K562 (cell line): ENCODE measurements around the gene MIB2. TPM values are rescaled to one million over a fixed set of nuclear protein-coding genes. Genes with fewer than 3 reads are reported as not detected.

ENCODE experiments used
- ATAC-seq: fragments of 200-7000 bp; cut with Tn5 transposase; 3 replicates; pipeline ENCODE4 v1.9.1; 2020; ENCODE audit warnings: moderate library complexity
- BruUV-seq: library from RNA; stranded (reverse); fragments of 400-500 nt; replicated peaks from 2 replicates; lab custom pipeline; 2021; lab: Mats Ljungman, UMichigan
- CTCF ChIA-PET: fragments of 300-600 bp; formaldehyde crosslinking; extraction: SDS; loops from one replicate; lab custom pipeline; 2021; ENCODE audit warnings: low intra/inter-chr PET ratio; lab: Yijun Ruan, JAX
- POLR2A ChIA-PET: fragments of 300-600, 350-650 bp; sonication (Branson Sonifier 250); formaldehyde crosslinking; extraction: SDS; loops from one replicate; lab custom pipeline; 2021; ENCODE audit warnings: antibody characterized with exemption, inconsistent platforms; lab: Yijun Ruan, JAX
- DNase-seq, 4 experiments: peaks; one replicate each; pipeline versions ENCODE4 v3.0.0 to v3.0.0-alpha.2; 2011 to 2018; ENCODE audit warnings: low spot score in 3 of 4, mixed read lengths in 3 of 4; ENCODE audit errors: extremely low read depth in 1 of 4
- FAIRE-seq: peaks from 2 replicates; lab custom pipeline; 2011; peaks lifted over from hg19 to GRCh38; lab: Jason Lieb, UNC
- H2AFZ ChIP-seq: 2 replicates; pipeline ENCODE4 v1.6.0; 2011; ENCODE audit warnings: low read depth, low read length, control low read depth, inconsistent platforms
- H3K27ac ChIP-seq: fragments of 200-600 bp; 3 replicates; pipeline ENCODE4 v1.8.0; 2011; ENCODE audit warnings: low read depth, mild to moderate bottlenecking, control low read depth, inconsistent platforms, low read length, moderate library complexity, mixed read lengths; ENCODE audit errors: extremely low read depth
- H3K27me3 ChIP-seq, 2 experiments: fragments of 300-600 bp in 1 of 2; 2 replicates in 1 of 2; 3 replicates in 1 of 2; pipeline versions ENCODE4 v1.6.0 to v1.8.0; 2011; ENCODE audit warnings: inconsistent platforms in 2 of 2, low read length in 2 of 2, mild to moderate bottlenecking in 1 of 2, mixed read lengths in 1 of 2, moderate library complexity in 1 of 2; ENCODE audit not compliant: control insufficient read depth in 2 of 2, insufficient read depth in 2 of 2
- H3K36me3 ChIP-seq: fragments of 300-600 bp; 3 replicates; pipeline ENCODE4 v1.8.0; 2011; ENCODE audit warnings: mild to moderate bottlenecking, low read length, inconsistent platforms; ENCODE audit not compliant: control insufficient read depth, insufficient read depth
- H3K4me1 ChIP-seq, 2 experiments: fragments of 200-600 bp in 1 of 2; replicated peaks in 1 of 2; 2 replicates in 1 of 2; 3 replicates in 1 of 2; pipeline versions ENCODE4 v1.5.1 to v1.8.0; 2011; ENCODE audit warnings: inconsistent platforms in 2 of 2, low read length in 2 of 2, mild to moderate bottlenecking in 1 of 2, mixed read lengths in 1 of 2, moderate library complexity in 1 of 2; ENCODE audit not compliant: control insufficient read depth in 2 of 2, insufficient read depth in 2 of 2
- H3K4me2 ChIP-seq: 2 replicates; pipeline ENCODE4 v1.6.1; 2011; ENCODE audit warnings: low read length, control low read depth, inconsistent platforms, mixed read lengths; ENCODE audit not compliant: insufficient read depth
- H3K4me3 ChIP-seq: fragments of 200-600 bp; sonication (generic), shearing (Covaris generic); 2 replicates; pipeline ENCODE4 v1.5.1; 2016; ENCODE audit warnings: control low read depth, inconsistent platforms
- H3K79me2 ChIP-seq: fragments of 200-600 bp; 3 replicates; pipeline ENCODE4 v1.8.0; 2011; ENCODE audit warnings: low read length, inconsistent platforms; ENCODE audit not compliant: control insufficient read depth, insufficient read depth
- H3K9ac ChIP-seq, 2 experiments: 2 replicates each; pipeline versions ENCODE4 v1.6.0 to v1.6.1; 2011; ENCODE audit warnings: low read depth in 2 of 2, low read length in 2 of 2, control low read depth in 1 of 2, inconsistent platforms in 1 of 2, mild to moderate bottlenecking in 1 of 2, mixed read lengths in 1 of 2; ENCODE audit not compliant: insufficient read depth in 1 of 2
- H3K9me1 ChIP-seq: one replicate; pipeline ENCODE4 v1.6.0; 2011; ENCODE audit warnings: inconsistent platforms, mild to moderate bottlenecking, low read length, moderate library complexity; ENCODE audit not compliant: control insufficient read depth, insufficient read depth
- H3K9me3 ChIP-seq: replicated peaks from 2 replicates; pipeline ENCODE4 v1.5.1; 2011; ENCODE audit warnings: low read depth, low read length, inconsistent platforms; ENCODE audit not compliant: control insufficient read depth, insufficient read depth
- H4K20me1 ChIP-seq: replicated peaks from 2 replicates; pipeline ENCODE4 v1.6.1; 2011; ENCODE audit warnings: low read length, inconsistent platforms, mixed read lengths; ENCODE audit not compliant: control insufficient read depth, insufficient read depth
- BCOR ChIP-seq: fragments of 450-650 bp; IDR thresholded peaks from 2 replicates; pipeline ENCODE4 v1.6.1; 2016
- BRD9 ChIP-seq: fragments of 450-650 bp; IDR thresholded peaks from 2 replicates; pipeline ENCODE4 v1.6.1; 2018; ENCODE audit warnings: low read depth; ENCODE audit not compliant: partially characterized antibody
- ELF4 ChIP-seq: fragments of 450-650 bp; formaldehyde crosslinking; IDR thresholded peaks from 2 replicates; pipeline ENCODE4 v1.4.0; 2022; ENCODE audit warnings: missing genetic modification characterization
- ETV1 ChIP-seq: fragments of 450-650 bp; conservative IDR thresholded peaks from 2 replicates; pipeline ENCODE4 v1.6.1; 2016; ENCODE audit warnings: missing genetic modification characterization, control low read depth, low read depth, missing compliant biosample characterization
- HDAC1 ChIP-seq, 2 experiments: fragments of 450-650 bp; IDR thresholded peaks; 2 replicates each; pipeline ENCODE4 v1.6.1; 2016 to 2017; ENCODE audit warnings: inconsistent platforms in 1 of 2, mild to moderate bottlenecking in 1 of 2, moderate library complexity in 1 of 2
- HLTF ChIP-seq: fragments of 450-650 bp; IDR thresholded peaks from 2 replicates; pipeline ENCODE4 v1.6.1; 2016
- MAZ ChIP-seq, 2 experiments: fragments of 450-650 bp in 1 of 2; sonication (generic) in 1 of 2; formaldehyde crosslinking; IDR thresholded peaks in 1 of 2; conservative IDR thresholded peaks in 1 of 2; 2 replicates each; pipeline versions ENCODE4 v1.4.0 to v1.5.0; 2020; ENCODE audit warnings: mild to moderate bottlenecking in 1 of 2, missing genetic modification reagents in 1 of 2
- NRF1 ChIP-seq, 2 experiments: fragments of 450-650 bp; IDR thresholded peaks in 1 of 2; conservative IDR thresholded peaks in 1 of 2; 2 replicates each; pipeline ENCODE4 v1.6.1; 2014; ENCODE audit warnings: mild to moderate bottlenecking in 2 of 2
- POLR3G ChIP-seq: IDR thresholded peaks from 2 replicates; pipeline ENCODE4 v1.6.1; 2011; ENCODE audit not compliant: insufficient read length, insufficient replicate concordance; ENCODE audit errors: extremely low read depth
- RB1 ChIP-seq: fragments of 450-650 bp; IDR thresholded peaks from 2 replicates; pipeline ENCODE4 v1.6.1; 2017; ENCODE audit warnings: low read depth, mild to moderate bottlenecking
- SMARCA5 ChIP-seq: fragments of 450-650 bp; IDR thresholded peaks from 2 replicates; pipeline ENCODE4 v1.6.1; 2016
- SOX6 ChIP-seq: fragments of 450-650 bp; IDR thresholded peaks from 2 replicates; pipeline ENCODE4 v1.6.1; 2014; ENCODE audit warnings: mild to moderate bottlenecking
- ZNF121 ChIP-seq: sonication (generic); formaldehyde crosslinking; conservative IDR thresholded peaks from 2 replicates; pipeline ENCODE4 v1.8.0; 2022; ENCODE audit warnings: missing genetic modification reagents
- ZNF24 ChIP-seq: fragments of 450-650 bp; IDR thresholded peaks from 2 replicates; pipeline ENCODE4 v1.6.1; 2016
- WGBS: fragments of 100-300 bp; shearing (Covaris generic); methylation state at CpG from one replicate; pipeline ENCODE4 v1.1.6; 2016; ENCODE audit warnings: low coverage, mixed read lengths; ENCODE audit not compliant: insufficient coverage; ENCODE audit errors: missing lambda C conversion rate; 5-methylcytosine and 5-hydroxymethylcytosine counted together
- in situ Hi-C: fragments of 300-500 bp; cut with MboI; formaldehyde crosslinking; loops from 4 replicates; pipeline ENCODE4 v1.15.0; 2018; ENCODE audit warnings: inconsistent platforms, mixed read lengths
- intact Hi-C: fragments of 100-400 bp; cut with micrococcal nuclease; formaldehyde crosslinking; loops from 2 replicates; pipeline ENCODE4 v1.14.2; 2022
- polyA plus RNA-seq, 8 experiments: library from polyadenylated mRNA; depleted of rRNA in 4 of 8; stranded (reverse) in 5 of 8; unstranded in 3 of 8; fragments of >200 nt; fragmentation: Nextera tagmentation in 2 of 8; fragmentation: Illumina TruSeq in 1 of 8; extraction: Ambion mirVana in 2 of 8; extraction: Trizol in 1 of 8; gene quantifications; 2 replicates each; pipeline versions ENCODE4 v1.2.1 to v1.2.3, GENCODE V29; 2011 to 2014; ENCODE audit warnings: inconsistent platforms in 1 of 8, missing spikeins in 1 of 8
- total RNA-seq, 7 experiments: library from RNA; depleted of rRNA in 6 of 7; stranded (reverse); fragments of >200 nt in 6 of 7; fragmentation: Illumina TruSeq in 2 of 7; extraction: Trizol in 2 of 7; gene quantifications; 2 replicates each; pipeline versions ENCODE4 v1.2.1 to v1.2.3, GENCODE V29; 2011 to 2021; ENCODE audit warnings: low replicate concordance in 1 of 7

The MIB2 gene
- total and polyA plus RNA-seq, 9 of the 15 experiments (the other 6 are each of a cell fraction or from before 2014, with no cell fraction given) = 0.04 to 17.0 (median 4.9) TPM; not detected in 1

DNA sequence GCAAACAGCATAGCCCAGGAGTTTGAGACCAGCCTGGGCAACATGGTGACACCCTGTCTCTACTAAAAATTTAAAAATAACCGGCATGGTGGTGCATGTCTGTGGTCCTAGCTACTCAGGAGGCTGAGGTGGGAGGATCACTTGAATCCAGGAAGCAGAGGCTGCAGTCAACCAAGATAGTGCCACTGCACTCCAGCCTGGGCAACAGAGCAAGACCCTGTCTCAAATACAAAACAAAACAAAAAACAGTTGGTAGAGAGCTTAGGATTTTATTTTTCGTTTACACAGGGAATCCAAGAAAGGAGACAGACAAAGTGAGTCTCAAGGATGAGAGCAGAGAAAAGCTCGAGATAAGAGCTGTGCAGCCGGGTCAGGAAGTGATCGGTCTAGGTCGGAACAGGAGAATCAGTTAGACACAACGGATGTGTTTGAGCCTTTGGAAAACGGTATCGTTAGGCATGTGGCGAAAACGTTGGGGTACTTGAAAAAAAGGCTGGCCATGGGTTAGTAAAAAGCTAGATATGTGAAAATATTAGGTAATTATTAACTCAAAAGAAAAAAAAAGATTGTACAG is 1.7 kb upstream of the MIB2 start:
- no peaks in the 10 kb centered on the region for H3K9me1 ChIP-seq
- ATAC-seq (no peak), FAIRE-seq (peak; percentile 69), DNase-seq (peak in 2 of 4 experiments; percentile 58 to 68)
- peak overlapping the region; percentile 30 to 99; a peak in 3 of 4 replicates for H3K9ac ChIP-seq
- WGBS = 4% methylated on average over 11 of the region's 11 CpGs
- H3K4me2 ChIP-seq = peak overlapping the region; percentile 94
- intact Hi-C loops = no loop called here
- POLR2A ChIA-PET = interaction anchor here (0.5 to 3.9 kb wide), 11 partner anchors 11 to 276 kb away, joined by 3 to 61 read pairs (median 3); partner anchors contain the start of genes FNDC10 and MRPL20
- peaks cover 9% of the 10 kb centered on the region; the same call in 2 of the 3 replicates for H3K36me3 ChIP-seq
- no TSS peak for BruUV-seq
- in situ Hi-C loops = no loop called here
- CTCF ChIA-PET = no interaction called here
- H2AFZ ChIP-seq = peak overlapping the region; percentile 60
- H4K20me1 ChIP-seq = 0 out of 2 replicates have a peak, but pooled peaks cover 17% of the 10 kb centered on the region
- peak; percentile 75 for TF ChIP-seq ETV1 (tag)
- TF ChIP-seq SMARCA5 = 0 out of 2 replicates have a peak, but pooled peaks have one; percentile 58
- TF ChIP-seq RB1 = no peak
- TF ChIP-seq ZNF121 (CRISPR knock-in tag) = peak; percentile 98
- TF ChIP-seq POLR3G = no peak
- peak; percentile 21 for TF ChIP-seq BRD9
- TF ChIP-seq NRF1 (conservative IDR thresholded peaks at IDR 0.05 in 1 of 2, IDR thresholded peaks at IDR 0.05 in 1 of 2) = no peak
- 0 out of 4 replicates have a peak, but pooled peaks of 1 of the 2 experiments have one; percentile 8 for TF ChIP-seq MAZ (CRISPR knock-in tag; conservative IDR thresholded peaks at IDR 0.05 in 1 of 2, IDR thresholded peaks at IDR 0.05 in 1 of 2)
- TF ChIP-seq BCOR = peak; percentile 77
- 0 out of 2 replicates have a peak, but pooled peaks have one; percentile 31 for TF ChIP-seq ELF4
- no peak for TF ChIP-seq ZNF24
- TF ChIP-seq SOX6 = no peak
- peak in 1 of 2 experiments; percentile 42; a peak in 1 of 4 replicates for TF ChIP-seq HDAC1 (IDR thresholded peaks at IDR 0.05)
- 0 out of 2 replicates have a peak, but pooled peaks have one; percentile 26 for TF ChIP-seq HLTF
- TF ChIP-seq, all 486 proteins: peak for 9
- H3K4me3 ChIP-seq = peak overlapping the region; percentile 87
- no peaks in the 10 kb centered on the region; a peak in 1 of 5 replicates for H3K27me3 ChIP-seq
- no peaks in the 10 kb centered on the region for H3K9me3 ChIP-seq
- H3K4me1 ChIP-seq = peaks cover 22 to 52% of the 10 kb centered on the region in 2 experiments; a peak in 4 of 5 replicates
- H3K27ac ChIP-seq = peak overlapping the region; percentile 99
- peaks cover 31% of the 10 kb centered on the region for H3K79me2 ChIP-seq
